Gastroesophageal sphincter (tissue), 3 donors: ENCODE results near the gene CPB2.

ENCODE experiments used
- POLR2AphosphoS5 ChIP-seq: sonication (generic); formaldehyde crosslinking; IDR thresholded peaks from one replicate; pipeline ENCODE4 v1.6.1; 2017; ENCODE audit warnings: antibody characterized with exemption
- TF ChIP-seq, protein P1 (sequence below), 4 experiments: fragments of 200-600 bp in 2 of 4; fragments of 450-650 bp in 2 of 4; sonication (generic) in 1 of 4; IDR thresholded peaks; one replicate each; pipeline ENCODE4 v1.5.1; 2017 to 2019; ENCODE audit warnings: antibody characterized with exemption in 4 of 4, mild to moderate bottlenecking in 2 of 4, moderate library complexity in 2 of 4

DNA sequence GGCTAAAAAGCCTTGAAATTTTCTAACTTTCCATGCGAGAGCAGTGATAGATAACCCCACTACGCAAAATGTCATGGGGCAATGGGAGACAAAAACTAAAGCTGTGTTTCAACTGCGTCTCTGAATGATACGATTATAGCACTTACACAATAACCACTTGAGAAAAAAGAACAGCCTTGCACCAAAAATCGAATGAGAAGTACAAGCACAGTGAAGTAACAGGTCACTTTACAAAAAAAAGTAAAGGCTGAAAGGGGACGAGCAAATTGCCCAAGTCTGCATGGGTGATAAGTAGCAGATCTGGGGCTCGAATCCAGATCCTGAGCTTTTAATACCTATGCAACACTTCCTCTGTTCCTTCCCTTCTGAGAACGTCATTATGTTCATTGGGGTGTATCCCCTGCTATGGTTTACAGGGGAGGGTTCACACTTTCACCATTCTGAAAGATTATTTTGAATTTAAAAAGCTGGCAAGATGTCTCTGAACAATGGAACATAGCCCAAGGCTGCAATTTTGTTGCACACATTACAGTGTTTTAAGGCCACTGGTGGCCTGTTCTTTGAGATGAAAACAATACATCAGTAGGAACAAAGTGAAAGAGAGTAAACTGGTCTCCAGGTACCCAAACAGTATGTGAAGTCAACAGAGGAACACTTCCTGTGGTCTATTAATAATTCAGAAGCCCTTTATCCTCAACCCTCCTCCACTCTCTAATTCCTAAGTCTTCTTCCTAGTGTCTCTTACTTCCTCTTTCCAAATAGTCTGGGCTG lies 3.2 kb downstream of the CPB2 start:
- TF ChIP-seq POLR2AphosphoS5, result no peak
- TF ChIP-seq, protein P1, sequence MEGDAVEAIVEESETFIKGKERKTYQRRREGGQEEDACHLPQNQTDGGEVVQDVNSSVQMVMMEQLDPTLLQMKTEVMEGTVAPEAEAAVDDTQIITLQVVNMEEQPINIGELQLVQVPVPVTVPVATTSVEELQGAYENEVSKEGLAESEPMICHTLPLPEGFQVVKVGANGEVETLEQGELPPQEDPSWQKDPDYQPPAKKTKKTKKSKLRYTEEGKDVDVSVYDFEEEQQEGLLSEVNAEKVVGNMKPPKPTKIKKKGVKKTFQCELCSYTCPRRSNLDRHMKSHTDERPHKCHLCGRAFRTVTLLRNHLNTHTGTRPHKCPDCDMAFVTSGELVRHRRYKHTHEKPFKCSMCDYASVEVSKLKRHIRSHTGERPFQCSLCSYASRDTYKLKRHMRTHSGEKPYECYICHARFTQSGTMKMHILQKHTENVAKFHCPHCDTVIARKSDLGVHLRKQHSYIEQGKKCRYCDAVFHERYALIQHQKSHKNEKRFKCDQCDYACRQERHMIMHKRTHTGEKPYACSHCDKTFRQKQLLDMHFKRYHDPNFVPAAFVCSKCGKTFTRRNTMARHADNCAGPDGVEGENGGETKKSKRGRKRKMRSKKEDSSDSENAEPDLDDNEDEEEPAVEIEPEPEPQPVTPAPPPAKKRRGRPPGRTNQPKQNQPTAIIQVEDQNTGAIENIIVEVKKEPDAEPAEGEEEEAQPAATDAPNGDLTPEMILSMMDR (IDR thresholded peaks at IDR 0.05), result no peak
